ENCODE results near the gene ZNF672. TPM values are rescaled to one million over a fixed set of nuclear protein-coding genes. Genes with fewer than 3 reads are reported as not detected.
"Not testable (repeated sequence)": the region's sequence is repeated elsewhere in the genome, so short reads cannot be mapped to it uniquely, and the experiment has no call there.

The ZNF672 gene
- total and polyA plus RNA-seq, 5 donors: 29.3 to 52.7 (median 36.8) TPM

- Histone ChIP-seq H3K27me3 (ENCODE audit: control insufficient read depth, insufficient read depth) (no peaks in the 10 kb centered on the region), H3K27ac (ENCODE audit: low read length) (no peak overlapping the region), H3K4me3 (ENCODE audit: low read length) (no peak overlapping the region), H3K9me3 (ENCODE audit: control insufficient read depth, low read length) (no peaks in the 10 kb centered on the region), H3K4me1 (ENCODE audit: control insufficient read depth, insufficient read depth, low read length) (peaks cover 37% of the 10 kb centered on the region)
- 72% methylated on average over 2 of the region's 2 CpGs for WGBS
- ATAC-seq (no peak), DNase-seq (no peak)
- intact Hi-C loops (cut with DNase I): no loop called here
Observed at GRCh38 chr1:248823517-248824001, 14.5 kb upstream of the ZNF672 start.

DNA sequence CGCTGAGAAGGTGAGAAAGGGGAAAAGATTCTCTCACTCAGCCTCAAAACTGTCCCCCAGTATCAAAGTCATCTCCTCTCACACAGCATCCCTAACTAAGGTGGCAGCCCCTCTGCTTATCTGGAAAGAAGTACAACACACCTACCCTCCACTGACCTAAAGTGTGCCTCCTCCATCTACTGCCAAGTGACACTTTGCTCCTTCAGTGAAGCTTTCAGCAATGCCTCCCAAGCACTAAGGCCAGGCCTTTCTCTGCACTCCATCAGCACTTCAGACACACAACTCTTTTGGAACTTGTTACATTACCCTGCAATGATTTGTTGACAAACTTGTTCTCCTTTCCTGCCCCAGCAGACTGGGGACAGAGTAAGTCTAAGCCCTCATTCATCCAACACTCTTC is 13.7 kb upstream of the ZNF672 start:
- H3K27ac ChIP-seq (ENCODE audit: low read length): no peak overlapping the region

DNA sequence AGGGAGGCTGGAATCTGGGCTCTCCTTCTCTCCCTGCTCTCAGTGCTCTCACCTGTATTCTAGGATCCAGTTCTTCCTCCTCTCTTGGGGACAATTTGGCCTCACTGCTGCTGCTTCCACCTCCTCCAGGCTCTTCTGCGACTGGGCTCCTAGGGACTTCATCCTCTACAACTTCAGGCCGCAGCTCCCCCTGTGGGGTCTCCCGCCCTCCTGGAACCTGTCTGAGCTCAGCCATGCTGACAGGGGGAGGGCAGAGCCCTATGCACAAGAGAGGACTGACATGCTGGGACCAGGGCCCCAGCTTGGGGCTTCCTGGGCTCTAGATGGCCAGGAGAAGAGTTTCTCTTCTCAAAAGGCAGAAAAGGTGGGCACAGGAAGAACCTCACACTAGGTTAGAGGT is 13.3 kb upstream of the ZNF672 start:
- WGBS: 89% methylated on average over 3 of the region's 3 CpGs
- Histone ChIP-seq H3K27ac (ENCODE audit: low read length) (no peak overlapping the region), H3K4me1 (ENCODE audit: control insufficient read depth, insufficient read depth, low read length) (peaks cover 33% of the 10 kb centered on the region), H3K4me3 (ENCODE audit: low read length) (peak overlapping the region; percentile 75), H3K9me3 (ENCODE audit: control insufficient read depth, low read length) (no peaks in the 10 kb centered on the region), H3K27me3 (ENCODE audit: control insufficient read depth, insufficient read depth) (no peaks in the 10 kb centered on the region)
- intact Hi-C loops (cut with DNase I): no loop called here
- ATAC-seq (no peak), DNase-seq (peak in 1 of 3 donors; percentile 52)

More for the DNA sequence above, 13.7 kb upstream of the ZNF672 start:
- peaks cover 33% of the 10 kb centered on the region for H3K4me1 ChIP-seq (ENCODE audit: control insufficient read depth, insufficient read depth, low read length)
- 97% methylated on average over 1 of the region's 1 CpG for WGBS
- no peaks in the 10 kb centered on the region for H3K9me3 ChIP-seq (ENCODE audit: control insufficient read depth, low read length)
- no peak overlapping the region for H3K4me3 ChIP-seq (ENCODE audit: low read length)
- no peaks in the 10 kb centered on the region for H3K27me3 ChIP-seq (ENCODE audit: control insufficient read depth, insufficient read depth)
- DNase-seq (no peak), ATAC-seq (no peak)
- intact Hi-C loops (cut with DNase I): no loop called here

DNA sequence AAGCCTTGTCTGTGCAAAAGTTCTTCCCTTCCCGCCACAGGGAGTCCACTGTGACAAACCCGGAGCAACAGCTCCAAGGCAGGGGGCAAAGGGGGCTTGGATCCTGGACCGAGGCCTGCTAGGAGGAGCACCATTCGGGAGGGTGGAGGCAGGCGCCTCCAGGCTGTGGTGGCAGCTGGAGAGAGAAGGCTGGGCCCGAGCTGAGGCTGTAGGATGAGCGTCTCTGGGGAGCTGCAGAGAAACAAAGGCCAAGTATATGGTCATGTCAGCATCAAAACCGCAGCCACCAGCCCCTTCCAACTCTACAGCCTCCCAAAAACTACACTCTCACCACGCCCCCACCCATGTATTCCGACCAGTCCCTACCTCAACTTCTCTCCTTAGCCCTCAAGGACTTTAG is 12.9 kb upstream of the ZNF672 start:
- intact Hi-C loops (cut with DNase I): no loop called here
- H3K27ac ChIP-seq (ENCODE audit: low read length): peak overlapping the region; percentile 86
- peak overlapping the region; percentile 75 for H3K4me3 ChIP-seq (ENCODE audit: low read length)
- peaks cover 32% of the 10 kb centered on the region for H3K4me1 ChIP-seq (ENCODE audit: control insufficient read depth, insufficient read depth, low read length)
- ATAC-seq (peak in 1 of 2 donors; percentile 0), DNase-seq (peak in 1 of 3 donors; percentile 66)
- no peaks in the 10 kb centered on the region for H3K9me3 ChIP-seq (ENCODE audit: control insufficient read depth, low read length)
- H3K27me3 ChIP-seq (ENCODE audit: control insufficient read depth, insufficient read depth): no peaks in the 10 kb centered on the region
- 31% methylated on average over 10 of the region's 10 CpGs for WGBS

GRCh38 chr1:248825573-248825908 is 12.5 kb upstream of the ZNF672 start:
- Histone ChIP-seq H3K27me3 (ENCODE audit: control insufficient read depth, insufficient read depth) (no peaks in the 10 kb centered on the region), H3K9me3 (ENCODE audit: control insufficient read depth, low read length) (no peaks in the 10 kb centered on the region), H3K27ac (ENCODE audit: low read length) (peak overlapping the region; percentile 86), H3K4me1 (ENCODE audit: control insufficient read depth, insufficient read depth, low read length) (peaks cover 28% of the 10 kb centered on the region), H3K4me3 (ENCODE audit: low read length) (peak overlapping the region; percentile 75)
- ATAC-seq: peak in 1 of 2 donors; percentile 24
- WGBS: under 1% methylated on average over 18 of the region's 18 CpGs
- intact Hi-C loops (cut with DNase I): no loop called here
- DNase-seq: no peak

DNA sequence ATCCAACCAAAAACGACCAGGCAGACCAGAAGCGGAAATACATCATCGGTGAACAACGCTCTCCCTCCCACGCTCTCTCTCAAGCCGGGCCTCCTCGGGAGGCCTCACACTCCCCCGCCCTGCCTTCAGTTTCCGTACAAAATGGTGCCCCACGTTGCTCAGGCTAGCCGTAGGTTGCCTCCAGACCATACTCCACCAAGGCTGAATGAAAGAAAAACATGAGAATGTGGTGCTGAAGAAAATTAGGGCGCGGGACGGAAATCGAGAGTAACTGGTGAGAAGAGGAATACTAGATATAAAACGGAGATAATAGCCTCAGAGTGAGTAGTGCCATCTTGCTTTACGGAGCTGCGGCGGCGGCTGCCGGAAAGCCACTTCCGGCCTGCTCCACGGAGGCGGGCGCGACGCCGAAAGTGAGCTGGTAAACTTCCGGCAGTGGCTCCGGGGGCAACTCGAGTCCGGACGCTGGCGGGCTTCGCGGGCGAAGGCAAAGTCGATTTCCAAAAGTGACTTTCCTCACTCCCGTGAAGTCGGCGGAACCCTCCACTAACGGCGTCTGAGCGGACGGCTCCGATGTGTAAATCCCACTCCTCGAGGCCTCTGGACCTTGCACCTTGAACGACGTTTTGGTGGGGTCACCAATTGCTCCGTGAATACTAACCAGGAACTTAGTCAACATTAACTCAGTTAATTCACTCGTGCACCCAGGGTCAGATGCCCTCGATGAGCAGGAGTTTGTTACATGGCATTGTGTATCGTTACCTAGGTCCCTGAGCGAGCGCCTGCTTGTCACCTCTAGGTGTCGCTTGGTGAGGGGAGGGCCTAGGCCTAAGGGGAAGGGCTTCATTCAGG is 11.9 kb upstream of the ZNF672 start, which contains the start of gene SH3BP5L:
Gene SH3BP5L (minus strand): TSS at position 7 of the 852 bp plus-strand sequence. CDS start 980 bp downstream, outside the sequence.
- intact Hi-C loops (cut with DNase I): no loop called here
- Histone ChIP-seq H3K4me1 (ENCODE audit: control insufficient read depth, insufficient read depth, low read length) (peaks cover 24% of the 10 kb centered on the region), H3K27me3 (ENCODE audit: control insufficient read depth, insufficient read depth) (no peaks in the 10 kb centered on the region), H3K9me3 (ENCODE audit: control insufficient read depth, low read length) (no peaks in the 10 kb centered on the region), H3K4me3 (ENCODE audit: low read length) (peak within 1 kb of the TSS; percentile 75), H3K27ac (ENCODE audit: low read length) (peak within 1 kb of the TSS; percentile 100)
- WGBS: under 1% methylated on average over 56 of the region's 56 CpGs
- peak; percentile 92 to 97 (median 96) for DNase-seq
- ATAC-seq: peak; percentile 97

GRCh38 chr1:248828845-248829244 is 9.2 kb upstream of the ZNF672 start:
- intact Hi-C loops (cut with DNase I): no loop called here
- H3K4me1 ChIP-seq (ENCODE audit: control insufficient read depth, insufficient read depth, low read length): peaks cover 14% of the 10 kb centered on the region
- no peak for ATAC-seq
- 40% methylated on average over 3 of the region's 3 CpGs for WGBS
- H3K27ac ChIP-seq (ENCODE audit: low read length): no peak overlapping the region
- H3K27me3 ChIP-seq (ENCODE audit: control insufficient read depth, insufficient read depth): no peaks in the 10 kb centered on the region
- H3K9me3 ChIP-seq (ENCODE audit: control insufficient read depth, low read length): no peaks in the 10 kb centered on the region
- H3K4me3 ChIP-seq (ENCODE audit: low read length): no peak overlapping the region
- no peak for DNase-seq

- intact Hi-C loops (cut with DNase I); ATAC-seq; H3K27ac ChIP-seq (ENCODE audit: low read length); H3K27me3 ChIP-seq (ENCODE audit: control insufficient read depth, insufficient read depth); H3K9me3 ChIP-seq (ENCODE audit: control insufficient read depth, low read length); H3K4me3 ChIP-seq (ENCODE audit: low read length); H3K4me1 ChIP-seq (ENCODE audit: control insufficient read depth, insufficient read depth, low read length); DNase-seq: not testable (repeated sequence)
- WGBS: 52% methylated on average over 3 of the region's 3 CpGs
Observed at GRCh38 chr1:248830718-248831017, 7.4 kb upstream of the ZNF672 start.

DNA sequence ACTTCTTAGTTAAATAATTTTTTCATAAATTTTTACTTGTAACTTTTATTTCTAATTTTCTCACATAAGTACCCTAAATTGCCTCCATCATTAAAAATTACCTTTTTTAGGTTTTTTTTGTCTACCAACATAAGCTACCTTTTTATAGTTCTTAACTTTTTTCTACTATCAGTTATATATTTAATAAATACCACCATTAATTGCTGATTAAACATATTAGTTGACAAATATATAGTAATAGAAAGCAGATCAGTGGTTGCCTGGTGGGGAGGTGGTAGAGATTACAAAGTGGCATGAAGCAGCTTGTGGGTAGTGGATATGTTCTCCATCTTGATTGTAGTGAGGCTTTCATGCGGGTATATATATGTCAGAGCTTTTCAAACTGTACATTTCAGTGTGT is 6.2 kb upstream of the ZNF672 start:
- no peaks in the 10 kb centered on the region for H3K4me1 ChIP-seq (ENCODE audit: control insufficient read depth, insufficient read depth, low read length)
- no peaks in the 10 kb centered on the region for H3K27me3 ChIP-seq (ENCODE audit: control insufficient read depth, insufficient read depth)
- H3K9me3 ChIP-seq (ENCODE audit: control insufficient read depth, low read length): no peaks in the 10 kb centered on the region
- no peak for DNase-seq
- intact Hi-C loops (cut with DNase I): no loop called here
- WGBS: 91% methylated on average over 1 of the region's 1 CpG
- ATAC-seq: no peak
- H3K27ac ChIP-seq (ENCODE audit: low read length): no peak overlapping the region
- no peak overlapping the region for H3K4me3 ChIP-seq (ENCODE audit: low read length)

- DNase-seq (no peak), ATAC-seq (no peak)
- Histone ChIP-seq H3K9me3 (ENCODE audit: control insufficient read depth, low read length) (no peaks in the 10 kb centered on the region), H3K4me1 (ENCODE audit: control insufficient read depth, insufficient read depth, low read length) (peaks cover 2% of the 10 kb centered on the region), H3K4me3 (ENCODE audit: low read length) (no peak overlapping the region), H3K27me3 (ENCODE audit: control insufficient read depth, insufficient read depth) (no peaks in the 10 kb centered on the region), H3K27ac (ENCODE audit: low read length) (no peak overlapping the region)
- intact Hi-C loops (cut with DNase I): no loop called here
- WGBS: 51% methylated on average over 7 of the region's 7 CpGs
Observed at GRCh38 chr1:248834343-248834940, 3.6 kb upstream of the ZNF672 start.

- peak overlapping the region; percentile 55 for H3K4me3 ChIP-seq (ENCODE audit: low read length)
- 51% methylated on average over 11 of the region's 11 CpGs for WGBS
- H3K27ac ChIP-seq (ENCODE audit: low read length): peak overlapping the region; percentile 86
- no peaks in the 10 kb centered on the region for H3K9me3 ChIP-seq (ENCODE audit: control insufficient read depth, low read length)
- no peaks in the 10 kb centered on the region for H3K27me3 ChIP-seq (ENCODE audit: control insufficient read depth, insufficient read depth)
- intact Hi-C loops (cut with DNase I): no loop called here
- ATAC-seq (no peak), DNase-seq (no peak)
- H3K4me1 ChIP-seq (ENCODE audit: control insufficient read depth, insufficient read depth, low read length): peaks cover 6% of the 10 kb centered on the region
Observed at GRCh38 chr1:248837045-248837780, 811 bp upstream of the ZNF672 start.
